K562 (cell line): ENCODE data around the gene ERH. TPM values are rescaled to one million over a fixed set of nuclear protein-coding genes. Genes with fewer than 3 reads are reported as not detected.

Experiments used
- ATAC-seq: fragments of 200-7000 bp; cut with Tn5 transposase; 3 replicates; pipeline ENCODE4 v1.9.1; 2020; ENCODE audit warnings: moderate library complexity
- BruUV-seq: library from RNA; stranded (reverse); fragments of 400-500 nt; replicated peaks from 2 replicates; lab custom pipeline; 2021; lab: Mats Ljungman, UMichigan
- CTCF ChIA-PET: fragments of 300-600 bp; formaldehyde crosslinking; extraction: SDS; loops from one replicate; lab custom pipeline; 2021; ENCODE audit warnings: low intra/inter-chr PET ratio; lab: Yijun Ruan, JAX
- POLR2A ChIA-PET: fragments of 300-600, 350-650 bp; sonication (Branson Sonifier 250); formaldehyde crosslinking; extraction: SDS; loops from one replicate; lab custom pipeline; 2021; ENCODE audit warnings: antibody characterized with exemption, inconsistent platforms; lab: Yijun Ruan, JAX
- DNase-seq, 4 experiments: peaks; one replicate each; pipeline versions ENCODE4 v3.0.0 to v3.0.0-alpha.2; 2011 to 2018; ENCODE audit warnings: low spot score in 3 of 4, mixed read lengths in 3 of 4; ENCODE audit errors: extremely low read depth in 1 of 4
- FAIRE-seq: peaks from 2 replicates; lab custom pipeline; 2011; peaks lifted over from hg19 to GRCh38; lab: Jason Lieb, UNC
- H2AFZ ChIP-seq: 2 replicates; pipeline ENCODE4 v1.6.0; 2011; ENCODE audit warnings: low read depth, low read length, control low read depth, inconsistent platforms
- H3K27ac ChIP-seq: fragments of 200-600 bp; 3 replicates; pipeline ENCODE4 v1.8.0; 2011; ENCODE audit warnings: low read depth, mild to moderate bottlenecking, control low read depth, inconsistent platforms, low read length, moderate library complexity, mixed read lengths; ENCODE audit errors: extremely low read depth
- H3K27me3 ChIP-seq, 2 experiments: fragments of 300-600 bp in 1 of 2; 2 replicates in 1 of 2; 3 replicates in 1 of 2; pipeline versions ENCODE4 v1.6.0 to v1.8.0; 2011; ENCODE audit warnings: inconsistent platforms in 2 of 2, low read length in 2 of 2, mild to moderate bottlenecking in 1 of 2, mixed read lengths in 1 of 2, moderate library complexity in 1 of 2; ENCODE audit not compliant: control insufficient read depth in 2 of 2, insufficient read depth in 2 of 2
- H3K36me3 ChIP-seq: fragments of 300-600 bp; 3 replicates; pipeline ENCODE4 v1.8.0; 2011; ENCODE audit warnings: mild to moderate bottlenecking, low read length, inconsistent platforms; ENCODE audit not compliant: control insufficient read depth, insufficient read depth
- H3K4me1 ChIP-seq, 2 experiments: fragments of 200-600 bp in 1 of 2; replicated peaks in 1 of 2; 2 replicates in 1 of 2; 3 replicates in 1 of 2; pipeline versions ENCODE4 v1.5.1 to v1.8.0; 2011; ENCODE audit warnings: inconsistent platforms in 2 of 2, low read length in 2 of 2, mild to moderate bottlenecking in 1 of 2, mixed read lengths in 1 of 2, moderate library complexity in 1 of 2; ENCODE audit not compliant: control insufficient read depth in 2 of 2, insufficient read depth in 2 of 2
- H3K4me2 ChIP-seq: 2 replicates; pipeline ENCODE4 v1.6.1; 2011; ENCODE audit warnings: low read length, control low read depth, inconsistent platforms, mixed read lengths; ENCODE audit not compliant: insufficient read depth
- H3K4me3 ChIP-seq: fragments of 200-600 bp; sonication (generic), shearing (Covaris generic); 2 replicates; pipeline ENCODE4 v1.5.1; 2016; ENCODE audit warnings: control low read depth, inconsistent platforms
- H3K79me2 ChIP-seq: fragments of 200-600 bp; 3 replicates; pipeline ENCODE4 v1.8.0; 2011; ENCODE audit warnings: low read length, inconsistent platforms; ENCODE audit not compliant: control insufficient read depth, insufficient read depth
- H3K9ac ChIP-seq, 2 experiments: 2 replicates each; pipeline versions ENCODE4 v1.6.0 to v1.6.1; 2011; ENCODE audit warnings: low read depth in 2 of 2, low read length in 2 of 2, control low read depth in 1 of 2, inconsistent platforms in 1 of 2, mild to moderate bottlenecking in 1 of 2, mixed read lengths in 1 of 2; ENCODE audit not compliant: insufficient read depth in 1 of 2
- H3K9me1 ChIP-seq: one replicate; pipeline ENCODE4 v1.6.0; 2011; ENCODE audit warnings: inconsistent platforms, mild to moderate bottlenecking, low read length, moderate library complexity; ENCODE audit not compliant: control insufficient read depth, insufficient read depth
- H3K9me3 ChIP-seq: replicated peaks from 2 replicates; pipeline ENCODE4 v1.5.1; 2011; ENCODE audit warnings: low read depth, low read length, inconsistent platforms; ENCODE audit not compliant: control insufficient read depth, insufficient read depth
- H4K20me1 ChIP-seq: replicated peaks from 2 replicates; pipeline ENCODE4 v1.6.1; 2011; ENCODE audit warnings: low read length, inconsistent platforms, mixed read lengths; ENCODE audit not compliant: control insufficient read depth, insufficient read depth
- BACH1 ChIP-seq: fragments of 200-800 bp; sonication (Bioruptor generic); IDR thresholded peaks from 2 replicates; pipeline ENCODE4 v1.6.1; 2016; ENCODE audit warnings: missing genetic modification characterization, missing compliant biosample characterization
- CBFA2T2 ChIP-seq: fragments of 450-650 bp; conservative IDR thresholded peaks from 2 replicates; pipeline ENCODE4 v1.6.1; 2017; ENCODE audit warnings: mild to moderate bottlenecking
- KAT8 ChIP-seq: fragments of 450-650 bp; IDR thresholded peaks from 2 replicates; pipeline ENCODE4 v1.6.1; 2016; ENCODE audit warnings: low read depth, mild to moderate bottlenecking
- MTA2 ChIP-seq: fragments of 450-650 bp; IDR thresholded peaks from 2 replicates; pipeline ENCODE4 v1.6.1; 2016; ENCODE audit warnings: low read depth
- MYC ChIP-seq, 2 experiments: fragments of 250-450 bp in 1 of 2; sonication (Bioruptor Pico) in 1 of 2; IDR thresholded peaks; 2 replicates each; pipeline versions ENCODE4 v1.5.1 to v1.6.1; 2012 to 2021; ENCODE audit warnings: low read depth in 2 of 2, borderline replicate concordance in 1 of 2, improper control_type of control experiment in 1 of 2, low read length in 1 of 2, mild to moderate bottlenecking in 1 of 2, moderate library complexity in 1 of 2
- NR3C1 ChIP-seq: sonication (generic); formaldehyde crosslinking; IDR thresholded peaks from 2 replicates; pipeline ENCODE4 v1.8.1; 2022; ENCODE audit warnings: missing genetic modification reagents
- ZSCAN29 ChIP-seq: fragments of 450-650 bp; IDR thresholded peaks from 2 replicates; pipeline ENCODE4 v1.6.1; 2017
- WGBS: fragments of 100-300 bp; shearing (Covaris generic); methylation state at CpG from one replicate; pipeline ENCODE4 v1.1.6; 2016; ENCODE audit warnings: low coverage, mixed read lengths; ENCODE audit not compliant: insufficient coverage; ENCODE audit errors: missing lambda C conversion rate; 5-methylcytosine and 5-hydroxymethylcytosine counted together
- in situ Hi-C: fragments of 300-500 bp; cut with MboI; formaldehyde crosslinking; loops from 4 replicates; pipeline ENCODE4 v1.15.0; 2018; ENCODE audit warnings: inconsistent platforms, mixed read lengths
- intact Hi-C: fragments of 100-400 bp; cut with micrococcal nuclease; formaldehyde crosslinking; loops from 2 replicates; pipeline ENCODE4 v1.14.2; 2022
- polyA plus RNA-seq, 8 experiments: library from polyadenylated mRNA; depleted of rRNA in 4 of 8; stranded (reverse) in 5 of 8; unstranded in 3 of 8; fragments of >200 nt; fragmentation: Nextera tagmentation in 2 of 8; fragmentation: Illumina TruSeq in 1 of 8; extraction: Ambion mirVana in 2 of 8; extraction: Trizol in 1 of 8; gene quantifications; 2 replicates each; pipeline versions ENCODE4 v1.2.1 to v1.2.3, GENCODE V29; 2011 to 2014; ENCODE audit warnings: inconsistent platforms in 1 of 8, missing spikeins in 1 of 8
- total RNA-seq, 7 experiments: library from RNA; depleted of rRNA in 6 of 7; stranded (reverse); fragments of >200 nt in 6 of 7; fragmentation: Illumina TruSeq in 2 of 7; extraction: Trizol in 2 of 7; gene quantifications; 2 replicates each; pipeline versions ENCODE4 v1.2.1 to v1.2.3, GENCODE V29; 2011 to 2021; ENCODE audit warnings: low replicate concordance in 1 of 7
- TF ChIP-seq, protein P1 (sequence below): IDR thresholded peaks from 3 replicates; pipeline ENCODE4 v1.6.1; 2011; ENCODE audit warnings: borderline replicate concordance, mild to moderate bottlenecking, moderate library complexity; ENCODE audit not compliant: insufficient read length; ENCODE audit errors: extremely low read depth
- TF ChIP-seq, protein P2 (sequence below): fragments of 200-800 bp; sonication (Bioruptor generic); IDR thresholded peaks from 2 replicates; pipeline ENCODE4 v1.6.1; 2016; ENCODE audit warnings: missing genetic modification characterization, missing compliant biosample characterization
- TF ChIP-seq, protein P3 (sequence below): fragments of 450-650 bp; IDR thresholded peaks from 2 replicates; pipeline ENCODE4 v1.6.1; 2016; ENCODE audit warnings: borderline replicate concordance

ERH gene
- total and polyA plus RNA-seq, 9 of the 15 experiments (the other 6 are each of a cell fraction or from before 2014, with no cell fraction given): 78.2 to 474 (median 250) TPM

DNA sequence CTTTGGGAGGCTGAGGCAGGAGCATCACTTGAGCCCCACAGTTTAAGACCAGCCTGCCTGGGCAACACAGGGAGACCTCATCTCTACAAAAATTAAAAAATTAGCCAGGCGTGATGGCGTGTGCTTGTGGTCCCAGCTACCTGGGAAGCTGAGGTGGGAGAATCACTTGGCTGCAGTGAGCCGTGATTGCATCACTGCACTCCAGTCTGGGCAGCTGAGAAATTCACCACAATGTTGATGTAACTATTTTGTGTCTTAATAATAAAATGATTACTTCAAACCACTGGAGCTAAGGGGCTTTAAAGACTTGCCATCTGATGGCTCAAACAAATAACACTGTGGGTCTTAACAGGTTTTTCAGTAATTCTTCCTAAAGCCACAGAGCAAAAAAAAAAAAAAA is 10.8 kb downstream of the ERH start (continued):
- TF ChIP-seq, protein P1, sequence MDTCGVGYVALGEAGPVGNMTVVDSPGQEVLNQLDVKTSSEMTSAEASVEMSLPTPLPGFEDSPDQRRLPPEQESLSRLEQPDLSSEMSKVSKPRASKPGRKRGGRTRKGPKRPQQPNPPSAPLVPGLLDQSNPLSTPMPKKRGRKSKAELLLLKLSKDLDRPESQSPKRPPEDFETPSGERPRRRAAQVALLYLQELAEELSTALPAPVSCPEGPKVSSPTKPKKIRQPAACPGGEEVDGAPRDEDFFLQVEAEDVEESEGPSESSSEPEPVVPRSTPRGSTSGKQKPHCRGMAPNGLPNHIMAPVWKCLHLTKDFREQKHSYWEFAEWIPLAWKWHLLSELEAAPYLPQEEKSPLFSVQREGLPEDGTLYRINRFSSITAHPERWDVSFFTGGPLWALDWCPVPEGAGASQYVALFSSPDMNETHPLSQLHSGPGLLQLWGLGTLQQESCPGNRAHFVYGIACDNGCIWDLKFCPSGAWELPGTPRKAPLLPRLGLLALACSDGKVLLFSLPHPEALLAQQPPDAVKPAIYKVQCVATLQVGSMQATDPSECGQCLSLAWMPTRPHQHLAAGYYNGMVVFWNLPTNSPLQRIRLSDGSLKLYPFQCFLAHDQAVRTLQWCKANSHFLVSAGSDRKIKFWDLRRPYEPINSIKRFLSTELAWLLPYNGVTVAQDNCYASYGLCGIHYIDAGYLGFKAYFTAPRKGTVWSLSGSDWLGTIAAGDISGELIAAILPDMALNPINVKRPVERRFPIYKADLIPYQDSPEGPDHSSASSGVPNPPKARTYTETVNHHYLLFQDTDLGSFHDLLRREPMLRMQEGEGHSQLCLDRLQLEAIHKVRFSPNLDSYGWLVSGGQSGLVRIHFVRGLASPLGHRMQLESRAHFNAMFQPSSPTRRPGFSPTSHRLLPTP: no peak
- no peak for TF ChIP-seq NR3C1 (CRISPR knock-in tag)

DNA sequence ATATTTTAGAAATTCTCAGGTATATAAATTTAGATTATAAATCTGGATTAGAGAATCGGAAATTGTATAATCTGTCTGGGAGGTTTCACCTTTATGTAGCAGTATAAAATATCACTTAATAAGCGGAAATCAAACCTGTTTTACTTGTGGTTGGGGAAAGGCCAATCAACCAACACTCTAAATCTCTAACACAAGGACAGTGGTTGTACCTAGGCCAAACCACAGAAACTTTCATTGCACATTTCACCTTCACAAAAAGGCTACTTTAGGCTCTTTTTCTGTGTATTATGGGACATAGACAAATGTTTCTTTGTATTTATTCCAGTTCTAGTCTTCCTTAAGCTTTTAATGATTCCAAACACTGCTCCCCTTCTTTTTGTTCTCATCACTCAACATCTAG is 19.8 kb downstream of the ERH start:
- no peak overlapping the region for H3K4me2 ChIP-seq
- no peak for DNase-seq
- ATAC-seq: no peak
- H3K9me1 ChIP-seq: no peaks in the 10 kb centered on the region
- H3K4me3 ChIP-seq: no peak overlapping the region
- 0 out of 2 replicates have a peak, but pooled peaks cover 4% of the 10 kb centered on the region for H4K20me1 ChIP-seq
- H3K79me2 ChIP-seq: peaks cover 15% of the 10 kb centered on the region
- no peak overlapping the region for H3K27ac ChIP-seq
- no peaks in the 10 kb centered on the region for H3K4me1 ChIP-seq
- no peaks in the 10 kb centered on the region for H3K27me3 ChIP-seq
- POLR2A ChIA-PET: no interaction called here
- WGBS: 93% methylated on average over 2 of the region's 2 CpGs
- in situ Hi-C loops: no loop called here
- CTCF ChIA-PET: no interaction called here
- H2AFZ ChIP-seq: no peak overlapping the region
- H3K9me3 ChIP-seq: no peaks in the 10 kb centered on the region
- H3K36me3 ChIP-seq: peaks cover 60% of the 10 kb centered on the region
- BruUV-seq: no TSS peak
- FAIRE-seq: no peak
- intact Hi-C loops: no loop called here
- H3K9ac ChIP-seq: no peak overlapping the region
- TF ChIP-seq, protein P2, sequence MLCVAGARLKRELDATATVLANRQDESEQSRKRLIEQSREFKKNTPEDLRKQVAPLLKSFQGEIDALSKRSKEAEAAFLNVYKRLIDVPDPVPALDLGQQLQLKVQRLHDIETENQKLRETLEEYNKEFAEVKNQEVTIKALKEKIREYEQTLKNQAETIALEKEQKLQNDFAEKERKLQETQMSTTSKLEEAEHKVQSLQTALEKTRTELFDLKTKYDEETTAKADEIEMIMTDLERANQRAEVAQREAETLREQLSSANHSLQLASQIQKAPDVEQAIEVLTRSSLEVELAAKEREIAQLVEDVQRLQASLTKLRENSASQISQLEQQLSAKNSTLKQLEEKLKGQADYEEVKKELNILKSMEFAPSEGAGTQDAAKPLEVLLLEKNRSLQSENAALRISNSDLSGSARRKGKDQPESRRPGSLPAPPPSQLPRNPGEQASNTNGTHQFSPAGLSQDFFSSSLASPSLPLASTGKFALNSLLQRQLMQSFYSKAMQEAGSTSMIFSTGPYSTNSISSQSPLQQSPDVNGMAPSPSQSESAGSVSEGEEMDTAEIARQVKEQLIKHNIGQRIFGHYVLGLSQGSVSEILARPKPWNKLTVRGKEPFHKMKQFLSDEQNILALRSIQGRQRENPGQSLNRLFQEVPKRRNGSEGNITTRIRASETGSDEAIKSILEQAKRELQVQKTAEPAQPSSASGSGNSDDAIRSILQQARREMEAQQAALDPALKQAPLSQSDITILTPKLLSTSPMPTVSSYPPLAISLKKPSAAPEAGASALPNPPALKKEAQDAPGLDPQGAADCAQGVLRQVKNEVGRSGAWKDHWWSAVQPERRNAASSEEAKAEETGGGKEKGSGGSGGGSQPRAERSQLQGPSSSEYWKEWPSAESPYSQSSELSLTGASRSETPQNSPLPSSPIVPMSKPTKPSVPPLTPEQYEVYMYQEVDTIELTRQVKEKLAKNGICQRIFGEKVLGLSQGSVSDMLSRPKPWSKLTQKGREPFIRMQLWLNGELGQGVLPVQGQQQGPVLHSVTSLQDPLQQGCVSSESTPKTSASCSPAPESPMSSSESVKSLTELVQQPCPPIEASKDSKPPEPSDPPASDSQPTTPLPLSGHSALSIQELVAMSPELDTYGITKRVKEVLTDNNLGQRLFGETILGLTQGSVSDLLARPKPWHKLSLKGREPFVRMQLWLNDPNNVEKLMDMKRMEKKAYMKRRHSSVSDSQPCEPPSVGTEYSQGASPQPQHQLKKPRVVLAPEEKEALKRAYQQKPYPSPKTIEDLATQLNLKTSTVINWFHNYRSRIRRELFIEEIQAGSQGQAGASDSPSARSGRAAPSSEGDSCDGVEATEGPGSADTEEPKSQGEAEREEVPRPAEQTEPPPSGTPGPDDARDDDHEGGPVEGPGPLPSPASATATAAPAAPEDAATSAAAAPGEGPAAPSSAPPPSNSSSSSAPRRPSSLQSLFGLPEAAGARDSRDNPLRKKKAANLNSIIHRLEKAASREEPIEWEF: no peak
- TF ChIP-seq, protein P3, sequence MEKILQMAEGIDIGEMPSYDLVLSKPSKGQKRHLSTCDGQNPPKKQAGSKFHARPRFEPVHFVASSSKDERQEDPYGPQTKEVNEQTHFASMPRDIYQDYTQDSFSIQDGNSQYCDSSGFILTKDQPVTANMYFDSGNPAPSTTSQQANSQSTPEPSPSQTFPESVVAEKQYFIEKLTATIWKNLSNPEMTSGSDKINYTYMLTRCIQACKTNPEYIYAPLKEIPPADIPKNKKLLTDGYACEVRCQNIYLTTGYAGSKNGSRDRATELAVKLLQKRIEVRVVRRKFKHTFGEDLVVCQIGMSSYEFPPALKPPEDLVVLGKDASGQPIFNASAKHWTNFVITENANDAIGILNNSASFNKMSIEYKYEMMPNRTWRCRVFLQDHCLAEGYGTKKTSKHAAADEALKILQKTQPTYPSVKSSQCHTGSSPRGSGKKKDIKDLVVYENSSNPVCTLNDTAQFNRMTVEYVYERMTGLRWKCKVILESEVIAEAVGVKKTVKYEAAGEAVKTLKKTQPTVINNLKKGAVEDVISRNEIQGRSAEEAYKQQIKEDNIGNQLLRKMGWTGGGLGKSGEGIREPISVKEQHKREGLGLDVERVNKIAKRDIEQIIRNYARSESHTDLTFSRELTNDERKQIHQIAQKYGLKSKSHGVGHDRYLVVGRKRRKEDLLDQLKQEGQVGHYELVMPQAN: no peak
- TF ChIP-seq KAT8 (no peak), CBFA2T2 (no peak), BACH1 (no peak), MYC (IDR thresholded peaks at IDR 0.05; ENCODE audit: low read depth, low read length) (no peak), MYC (CRISPR knock-in tag; IDR thresholded peaks at IDR 0.05; ENCODE audit: borderline replicate concordance, low read depth) (no peak), ZSCAN29 (no peak), MTA2 (no peak)
